ENCODE results near the gene FRMD4B.

The FRMD4B gene

GRCh38 chr3:69385723-69386555, at the start of gene FRMD4B:
TSS of gene FRMD4B (minus strand) at chr3:69386088. CDS start at chr3:69385989, 99 bp downstream.
- DNase-seq (ENCODE audit: low spot score), result no peak

GRCh38 chr3:69433969-69434325, 48.1 kb upstream of the FRMD4B start:
- no peak for DNase-seq (ENCODE audit: low spot score)

- DNase-seq (ENCODE audit: low spot score), result no peak
These were observed 47.5 kb upstream of the FRMD4B start for GRCh38 chr3:69433121-69433968.

- DNase-seq (ENCODE audit: low spot score), result no peak
These were observed 42.9 kb upstream of the FRMD4B start for GRCh38 chr3:69428657-69429255.

- DNase-seq (ENCODE audit: low spot score), result no peak
These were observed 41.0 kb upstream of the FRMD4B start for GRCh38 chr3:69426967-69427304.

GRCh38 chr3:69426291-69426966, 40.5 kb upstream of the FRMD4B start:
- DNase-seq (ENCODE audit: low spot score), result no peak

- DNase-seq (ENCODE audit: low spot score), result peak; percentile 16
These were observed 39.4 kb upstream of the FRMD4B start for GRCh38 chr3:69425249-69425648.

GRCh38 chr3:69423463-69424155, 37.7 kb upstream of the FRMD4B start:
- no peak for DNase-seq (ENCODE audit: low spot score)

GRCh38 chr3:69422751-69423150, 36.9 kb upstream of the FRMD4B start:
- DNase-seq (ENCODE audit: low spot score), result no peak

- DNase-seq (ENCODE audit: low spot score), result no peak
These were observed 35.1 kb upstream of the FRMD4B start for GRCh38 chr3:69420781-69421520.

GRCh38 chr3:69419276-69419675, 33.4 kb upstream of the FRMD4B start:
- DNase-seq (ENCODE audit: low spot score), result no peak

- DNase-seq (ENCODE audit: low spot score), result no peak
These were observed 31.7 kb upstream of the FRMD4B start for GRCh38 chr3:69417541-69418078.

GRCh38 chr3:69413551-69414207, 27.8 kb upstream of the FRMD4B start:
- no peak for DNase-seq (ENCODE audit: low spot score)

GRCh38 chr3:69411346-69411745, 25.5 kb upstream of the FRMD4B start:
- DNase-seq (ENCODE audit: low spot score), result no peak

- DNase-seq (ENCODE audit: low spot score), result peak; percentile 67
These were observed 24.4 kb upstream of the FRMD4B start for GRCh38 chr3:69410301-69410700.

- DNase-seq (ENCODE audit: low spot score), result no peak
These were observed 23.9 kb upstream of the FRMD4B start for GRCh38 chr3:69409831-69410230.

GRCh38 chr3:69409011-69409410, 23.1 kb upstream of the FRMD4B start:
- no peak for DNase-seq (ENCODE audit: low spot score)

- DNase-seq (ENCODE audit: low spot score), result no peak
These were observed 22.7 kb upstream of the FRMD4B start for GRCh38 chr3:69408542-69408941.

- no peak for DNase-seq (ENCODE audit: low spot score)
These were observed 22.0 kb upstream of the FRMD4B start for GRCh38 chr3:69407908-69408307.

GRCh38 chr3:69406163-69406562, 20.3 kb upstream of the FRMD4B start:
- DNase-seq (ENCODE audit: low spot score), result no peak
